Measurements from ENCODE around the gene AMBRA1.

DNA sequence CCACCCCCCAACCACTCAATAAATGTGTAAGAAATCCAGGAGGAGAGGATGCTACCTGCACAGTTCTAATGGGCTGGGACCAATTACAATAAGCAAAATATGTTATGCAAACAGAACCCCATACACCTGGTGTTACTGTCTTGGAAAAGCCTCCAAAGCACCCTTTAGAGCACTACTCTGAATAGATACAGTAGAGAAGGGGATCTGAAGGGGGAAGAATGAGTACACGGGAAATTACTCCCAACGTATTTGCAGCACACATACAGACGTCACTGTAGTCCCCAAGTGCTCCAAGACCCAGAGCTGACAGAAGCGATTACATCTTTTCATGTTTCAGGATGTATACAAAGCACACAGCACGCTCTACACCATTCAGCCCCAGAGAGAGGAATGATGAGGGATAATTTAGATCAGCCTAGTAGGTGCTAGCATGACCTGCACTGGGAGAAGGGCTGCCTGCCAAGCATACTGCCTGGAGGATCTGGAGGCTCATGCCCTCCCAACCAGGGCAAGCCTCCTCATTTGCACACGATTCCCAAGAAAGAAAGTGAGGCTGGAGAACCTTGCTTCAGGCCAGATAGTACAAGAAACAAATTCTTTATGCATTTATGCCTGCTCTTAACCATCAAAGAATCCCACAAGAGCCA lies 63.8 kb downstream of the AMBRA1 start:
- TF ChIP-seq EP300 (IDR thresholded peaks at IDR 0.05) (no peak), POLR2AphosphoS5 (IDR thresholded peaks at IDR 0.05) (no peak), POLR2A (IDR thresholded peaks at IDR 0.05) (no peak)
- TF ChIP-seq, protein P1, sequence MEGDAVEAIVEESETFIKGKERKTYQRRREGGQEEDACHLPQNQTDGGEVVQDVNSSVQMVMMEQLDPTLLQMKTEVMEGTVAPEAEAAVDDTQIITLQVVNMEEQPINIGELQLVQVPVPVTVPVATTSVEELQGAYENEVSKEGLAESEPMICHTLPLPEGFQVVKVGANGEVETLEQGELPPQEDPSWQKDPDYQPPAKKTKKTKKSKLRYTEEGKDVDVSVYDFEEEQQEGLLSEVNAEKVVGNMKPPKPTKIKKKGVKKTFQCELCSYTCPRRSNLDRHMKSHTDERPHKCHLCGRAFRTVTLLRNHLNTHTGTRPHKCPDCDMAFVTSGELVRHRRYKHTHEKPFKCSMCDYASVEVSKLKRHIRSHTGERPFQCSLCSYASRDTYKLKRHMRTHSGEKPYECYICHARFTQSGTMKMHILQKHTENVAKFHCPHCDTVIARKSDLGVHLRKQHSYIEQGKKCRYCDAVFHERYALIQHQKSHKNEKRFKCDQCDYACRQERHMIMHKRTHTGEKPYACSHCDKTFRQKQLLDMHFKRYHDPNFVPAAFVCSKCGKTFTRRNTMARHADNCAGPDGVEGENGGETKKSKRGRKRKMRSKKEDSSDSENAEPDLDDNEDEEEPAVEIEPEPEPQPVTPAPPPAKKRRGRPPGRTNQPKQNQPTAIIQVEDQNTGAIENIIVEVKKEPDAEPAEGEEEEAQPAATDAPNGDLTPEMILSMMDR (IDR thresholded peaks at IDR 0.05), result no peak
